Naive thymus-derived CD8-positive, alpha-beta T cell (primary cell): ENCODE results near the gene NXF3. TPM values are rescaled to one million over a fixed set of nuclear protein-coding genes. Genes with fewer than 3 reads are reported as not detected.

Experiments used
- polyA plus RNA-seq, 3 donors: library from polyadenylated mRNA; unstranded; fragments of 300-500 nt; fragmentation: Illumina TruSeq; gene quantifications; one replicate each; pipeline ENCODE4 v1.2.3, GENCODE V29; 2021
- total RNA-seq, 8 experiments: library from RNA in 2 of 8; stranded (reverse) in 2 of 8; gene quantifications; one replicate each; pipeline ENCODE4 v1.2.3 and lab custom pipeline; 2021 to 2026

Gene NXF3
- total and polyA plus RNA-seq, 5 experiments from 2014 or later, result not detected

Other genes starting within 250 kb of the NXF3 start
- gene RAB40AL, start 155.9 kb downstream of the NXF3 start, total RNA-seq, result under 1 TPM in 1 of 2 experiments, not detected in 1; 0.96 TPM
- not detected for gene RAB40AL, start 155.9 kb downstream of the NXF3 start, polyA plus RNA-seq
- not detected for gene BEX1, start 29.0 kb downstream of the NXF3 start, total RNA-seq
- 1 to 10 TPM in 1 of 3 donors, under 1 TPM in 2; 0.63 to 1.1 (median 0.73) TPM for gene BEX1, start 29.0 kb downstream of the NXF3 start, polyA plus RNA-seq
- gene BEX4, start 122.0 kb upstream of the NXF3 start, total RNA-seq, result 10 to 100 TPM; 54.3 to 57.2 TPM
- 100 to 1,000 TPM in 2 of 3 donors, 10 to 100 TPM in 1; 92.9 to 115 (median 106) TPM for gene BEX4, start 122.0 kb upstream of the NXF3 start, polyA plus RNA-seq
- gene TCEAL8, start 162.0 kb upstream of the NXF3 start, total RNA-seq, result 10 to 100 TPM; 25.2 to 26.8 TPM
- gene TCEAL8, start 162.0 kb upstream of the NXF3 start, polyA plus RNA-seq, result 10 to 100 TPM; 66.4 to 71.4 (median 69.3) TPM
- not detected for gene TCEAL5, start 183.6 kb upstream of the NXF3 start, total RNA-seq
- not detected for gene TCEAL5, start 183.6 kb upstream of the NXF3 start, polyA plus RNA-seq
- gene BEX2, start 217.8 kb upstream of the NXF3 start, total RNA-seq, result 10 to 100 TPM; 30.3 to 33.8 TPM
- 10 to 100 TPM; 87.5 to 98.5 (median 92.1) TPM for gene BEX2, start 217.8 kb upstream of the NXF3 start, polyA plus RNA-seq
- not detected for gene TCEAL7, start 237.1 kb upstream of the NXF3 start, total RNA-seq
- not detected for gene TCEAL7, start 237.1 kb upstream of the NXF3 start, polyA plus RNA-seq